SHP77 treated with DMSO at 0.1 percent for 48 hours (cell line): ENCODE data around the gene PSG5.
"Not testable (repeated sequence)": the region's sequence is repeated elsewhere in the genome, so short reads cannot be mapped to it uniquely, and the experiment has no call there.

ENCODE experiments used
- DNase-seq: peaks from one replicate; lab custom pipeline; 2025; lab: John Stamatoyannopoulos, UW

PSG5 gene

GRCh38 chr19:43181869-43182771 is 4.2 kb downstream of the PSG5 start:
- not testable (repeated sequence) for DNase-seq

GRCh38 chr19:43179569-43180147 is 6.7 kb downstream of the PSG5 start:
- not testable (repeated sequence) for DNase-seq

GRCh38 chr19:43178577-43178976 is 7.8 kb downstream of the PSG5 start:
- DNase-seq, result not testable (repeated sequence)

GRCh38 chr19:43165906-43166305 is 20.4 kb downstream of the PSG5 start:
- DNase-seq, result not testable (repeated sequence)

GRCh38 chr19:43163135-43163534 is 23.2 kb downstream of the PSG5 start:
- DNase-seq, result not testable (repeated sequence)

GRCh38 chr19:43162261-43162660 is 24.1 kb downstream of the PSG5 start:
- DNase-seq, result not testable (repeated sequence)

- no peak for DNase-seq
Measured at GRCh38 chr19:43152214-43152613, 34.1 kb downstream of the PSG5 start.

- peak; percentile 3 for DNase-seq
Measured at GRCh38 chr19:43149788-43150187, 36.5 kb downstream of the PSG5 start.

- DNase-seq, result no peak
Measured at GRCh38 chr19:43148233-43148632, 38.1 kb downstream of the PSG5 start.

- not testable (repeated sequence) for DNase-seq
Measured at GRCh38 chr19:43141763-43142162, 44.6 kb downstream of the PSG5 start.

- DNase-seq, result no peak
Measured at GRCh38 chr19:43132696-43133095, 53.6 kb downstream of the PSG5 start.

- not testable (repeated sequence) for DNase-seq
Measured at GRCh38 chr19:43131281-43131842, 55.0 kb downstream of the PSG5 start.

GRCh38 chr19:43129197-43129596 is 57.1 kb downstream of the PSG5 start:
- DNase-seq, result not testable (repeated sequence)

GRCh38 chr19:43127336-43127735 is 59.0 kb downstream of the PSG5 start:
- DNase-seq, result not testable (repeated sequence)

- DNase-seq, result no peak
Measured at GRCh38 chr19:43126720-43127119, 59.6 kb downstream of the PSG5 start.

GRCh38 chr19:43124360-43124759 is 62.0 kb downstream of the PSG5 start:
- no peak for DNase-seq

- DNase-seq, result not testable (repeated sequence)
Measured at GRCh38 chr19:43120433-43121026, 65.8 kb downstream of the PSG5 start.

GRCh38 chr19:43119526-43119925 is 66.8 kb downstream of the PSG5 start:
- DNase-seq, result not testable (repeated sequence)
